ENCODE measurements around the gene DLST.

DLST gene

DNA sequence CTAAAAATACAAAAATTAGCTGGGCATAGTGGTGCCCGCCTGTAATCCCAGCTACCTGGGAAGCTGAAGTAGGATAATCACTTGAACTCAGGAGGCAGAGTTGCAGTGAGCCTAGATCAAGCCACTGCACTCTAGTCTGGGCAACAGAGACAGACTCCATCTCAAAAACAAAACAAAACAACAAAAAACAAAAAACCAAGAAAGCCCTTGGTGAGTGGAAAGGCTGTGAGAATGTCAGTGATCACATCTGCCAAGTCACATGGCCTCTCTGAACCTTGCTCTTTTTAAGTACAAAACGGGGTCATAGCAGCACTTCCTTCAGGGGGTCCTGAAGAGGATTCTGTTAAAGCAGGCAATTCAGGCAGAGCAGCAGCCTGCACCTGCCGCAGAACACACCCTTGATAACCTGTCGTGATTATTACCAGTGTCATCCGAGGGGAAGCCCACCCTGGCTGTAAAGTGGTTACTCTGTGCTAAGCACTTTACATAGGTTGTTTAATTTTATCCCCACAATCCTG lies 31.7 kb downstream of the DLST start:
- Histone ChIP-seq H3K4me2 (ENCODE audit: low read length) (no peak overlapping the region), H3K27ac (ENCODE audit: low read length) (no peak overlapping the region), H3K79me2 (ENCODE audit: low read length) (no peaks in the 10 kb centered on the region), H3K27me3 (ENCODE audit: low read depth, low read length) (no peaks in the 10 kb centered on the region), H4K20me1 (ENCODE audit: insufficient read depth, low read length) (no peaks in the 10 kb centered on the region), H3K36me3 (replicated peaks; ENCODE audit: low read depth, low read length) (no peaks in the 10 kb centered on the region), H3K9ac (ENCODE audit: low read length) (no peak overlapping the region), H2AFZ (ENCODE audit: low read depth, low read length) (no peak overlapping the region), H3K4me1 (ENCODE audit: low read length) (no peaks in the 10 kb centered on the region), H3K9me3 (ENCODE audit: insufficient read depth, low read length) (no peaks in the 10 kb centered on the region), H3K4me3 (ENCODE audit: low read length) (no peak overlapping the region)
- TF ChIP-seq, protein P1, sequence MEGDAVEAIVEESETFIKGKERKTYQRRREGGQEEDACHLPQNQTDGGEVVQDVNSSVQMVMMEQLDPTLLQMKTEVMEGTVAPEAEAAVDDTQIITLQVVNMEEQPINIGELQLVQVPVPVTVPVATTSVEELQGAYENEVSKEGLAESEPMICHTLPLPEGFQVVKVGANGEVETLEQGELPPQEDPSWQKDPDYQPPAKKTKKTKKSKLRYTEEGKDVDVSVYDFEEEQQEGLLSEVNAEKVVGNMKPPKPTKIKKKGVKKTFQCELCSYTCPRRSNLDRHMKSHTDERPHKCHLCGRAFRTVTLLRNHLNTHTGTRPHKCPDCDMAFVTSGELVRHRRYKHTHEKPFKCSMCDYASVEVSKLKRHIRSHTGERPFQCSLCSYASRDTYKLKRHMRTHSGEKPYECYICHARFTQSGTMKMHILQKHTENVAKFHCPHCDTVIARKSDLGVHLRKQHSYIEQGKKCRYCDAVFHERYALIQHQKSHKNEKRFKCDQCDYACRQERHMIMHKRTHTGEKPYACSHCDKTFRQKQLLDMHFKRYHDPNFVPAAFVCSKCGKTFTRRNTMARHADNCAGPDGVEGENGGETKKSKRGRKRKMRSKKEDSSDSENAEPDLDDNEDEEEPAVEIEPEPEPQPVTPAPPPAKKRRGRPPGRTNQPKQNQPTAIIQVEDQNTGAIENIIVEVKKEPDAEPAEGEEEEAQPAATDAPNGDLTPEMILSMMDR (IDR thresholded peaks at IDR 0.05; ENCODE audit: low read depth, low read length), result no peak
- TF ChIP-seq EZH2phosphoT487 (IDR thresholded peaks at IDR 0.05; ENCODE audit: low read depth), result no peak

- Histone ChIP-seq H3K4me1 (ENCODE audit: low read length) (no peaks in the 10 kb centered on the region), H3K4me3 (ENCODE audit: low read length) (no peak overlapping the region), H3K79me2 (ENCODE audit: low read length) (no peaks in the 10 kb centered on the region), H3K36me3 (replicated peaks; ENCODE audit: low read depth, low read length) (no peaks in the 10 kb centered on the region), H3K9me3 (ENCODE audit: insufficient read depth, low read length) (no peaks in the 10 kb centered on the region), H3K9ac (ENCODE audit: low read length) (no peak overlapping the region), H3K4me2 (ENCODE audit: low read length) (no peak overlapping the region), H2AFZ (ENCODE audit: low read depth, low read length) (no peak overlapping the region), H3K27me3 (ENCODE audit: low read depth, low read length) (no peaks in the 10 kb centered on the region), H3K27ac (ENCODE audit: low read length) (no peak overlapping the region), H4K20me1 (ENCODE audit: insufficient read depth, low read length) (no peaks in the 10 kb centered on the region)
- TF ChIP-seq EZH2phosphoT487 (IDR thresholded peaks at IDR 0.05; ENCODE audit: low read depth), result no peak
- TF ChIP-seq, protein P1 (IDR thresholded peaks at IDR 0.05; ENCODE audit: low read depth, low read length), result peak; percentile 83
Observed at GRCh38 chr14:74913986-74914573, 32.4 kb downstream of the DLST start.

DNA sequence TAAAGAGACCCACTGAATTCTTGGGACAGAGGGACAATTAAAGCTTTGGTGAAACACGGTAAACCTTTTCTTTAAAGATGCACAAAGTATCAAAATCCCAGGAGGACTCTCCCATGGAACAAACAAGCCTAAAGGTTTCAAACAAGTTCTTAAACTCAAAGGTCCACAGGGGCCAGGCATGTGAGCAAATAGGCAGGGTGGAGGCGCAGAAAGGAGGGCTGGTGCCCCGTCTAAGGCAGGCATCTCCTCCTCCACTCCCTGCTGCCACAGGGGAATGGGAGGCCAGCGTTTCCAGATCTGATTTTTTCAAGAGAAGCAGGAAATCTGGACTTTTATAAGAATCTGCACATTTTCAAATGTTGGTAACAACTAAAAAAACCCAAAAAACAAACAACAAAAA lies 33.7 kb downstream of the DLST start:
- no peak overlapping the region for H3K9ac ChIP-seq (ENCODE audit: low read length)
- TF ChIP-seq, protein P1 (IDR thresholded peaks at IDR 0.05; ENCODE audit: low read depth, low read length), result no peak
- no peak for TF ChIP-seq EZH2phosphoT487 (IDR thresholded peaks at IDR 0.05; ENCODE audit: low read depth)

GRCh38 chr14:74915826-74916225 lies 34.1 kb downstream of the DLST start:
- H3K27me3 ChIP-seq (ENCODE audit: low read depth, low read length), result no peaks in the 10 kb centered on the region

More for the DNA sequence above, 33.7 kb downstream of the DLST start:
- no peaks in the 10 kb centered on the region for H3K36me3 ChIP-seq (replicated peaks; ENCODE audit: low read depth, low read length)
- no peak overlapping the region for H3K27ac ChIP-seq (ENCODE audit: low read length)
- H3K4me3 ChIP-seq (ENCODE audit: low read length), result no peak overlapping the region
- no peaks in the 10 kb centered on the region for H4K20me1 ChIP-seq (ENCODE audit: insufficient read depth, low read length)
- H3K4me1 ChIP-seq (ENCODE audit: low read length), result no peaks in the 10 kb centered on the region
- H3K4me2 ChIP-seq (ENCODE audit: low read length), result no peak overlapping the region
- no peaks in the 10 kb centered on the region for H3K27me3 ChIP-seq (ENCODE audit: low read depth, low read length)
- no peak overlapping the region for H2AFZ ChIP-seq (ENCODE audit: low read depth, low read length)
- H3K79me2 ChIP-seq (ENCODE audit: low read length), result no peaks in the 10 kb centered on the region
- H3K9me3 ChIP-seq (ENCODE audit: insufficient read depth, low read length), result no peaks in the 10 kb centered on the region

More at GRCh38 chr14:74915826-74916225, 34.1 kb downstream of the DLST start:
- H3K4me3 ChIP-seq (ENCODE audit: low read length), result no peak overlapping the region
- no peak overlapping the region for H2AFZ ChIP-seq (ENCODE audit: low read depth, low read length)
- no peaks in the 10 kb centered on the region for H4K20me1 ChIP-seq (ENCODE audit: insufficient read depth, low read length)
- no peak overlapping the region for H3K9ac ChIP-seq (ENCODE audit: low read length)
- TF ChIP-seq, protein P1 (IDR thresholded peaks at IDR 0.05; ENCODE audit: low read depth, low read length), result no peak
- no peak for TF ChIP-seq EZH2phosphoT487 (IDR thresholded peaks at IDR 0.05; ENCODE audit: low read depth)
- H3K4me2 ChIP-seq (ENCODE audit: low read length), result no peak overlapping the region
- no peaks in the 10 kb centered on the region for H3K9me3 ChIP-seq (ENCODE audit: insufficient read depth, low read length)
- no peak overlapping the region for H3K27ac ChIP-seq (ENCODE audit: low read length)
- H3K4me1 ChIP-seq (ENCODE audit: low read length), result no peaks in the 10 kb centered on the region
- no peaks in the 10 kb centered on the region for H3K79me2 ChIP-seq (ENCODE audit: low read length)
- no peaks in the 10 kb centered on the region for H3K36me3 ChIP-seq (replicated peaks; ENCODE audit: low read depth, low read length)
